Measurements from ENCODE around the gene BLVRB.

GRCh38 chr19:40474737-40475136 lies 9.2 kb upstream of the BLVRB start:
- TF ChIP-seq POLR2A (IDR thresholded peaks at IDR 0.05): no peak
- TF ChIP-seq EP300 (IDR thresholded peaks at IDR 0.05): no peak
- TF ChIP-seq, protein P1, sequence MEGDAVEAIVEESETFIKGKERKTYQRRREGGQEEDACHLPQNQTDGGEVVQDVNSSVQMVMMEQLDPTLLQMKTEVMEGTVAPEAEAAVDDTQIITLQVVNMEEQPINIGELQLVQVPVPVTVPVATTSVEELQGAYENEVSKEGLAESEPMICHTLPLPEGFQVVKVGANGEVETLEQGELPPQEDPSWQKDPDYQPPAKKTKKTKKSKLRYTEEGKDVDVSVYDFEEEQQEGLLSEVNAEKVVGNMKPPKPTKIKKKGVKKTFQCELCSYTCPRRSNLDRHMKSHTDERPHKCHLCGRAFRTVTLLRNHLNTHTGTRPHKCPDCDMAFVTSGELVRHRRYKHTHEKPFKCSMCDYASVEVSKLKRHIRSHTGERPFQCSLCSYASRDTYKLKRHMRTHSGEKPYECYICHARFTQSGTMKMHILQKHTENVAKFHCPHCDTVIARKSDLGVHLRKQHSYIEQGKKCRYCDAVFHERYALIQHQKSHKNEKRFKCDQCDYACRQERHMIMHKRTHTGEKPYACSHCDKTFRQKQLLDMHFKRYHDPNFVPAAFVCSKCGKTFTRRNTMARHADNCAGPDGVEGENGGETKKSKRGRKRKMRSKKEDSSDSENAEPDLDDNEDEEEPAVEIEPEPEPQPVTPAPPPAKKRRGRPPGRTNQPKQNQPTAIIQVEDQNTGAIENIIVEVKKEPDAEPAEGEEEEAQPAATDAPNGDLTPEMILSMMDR (IDR thresholded peaks at IDR 0.05): no peak
